Measurements from ENCODE around the gene FAM107B.

- TF ChIP-seq TCF7L2 (IDR thresholded peaks at IDR 0.05; ENCODE audit: low read depth, low read length) (no peak), CTCF (CRISPR knock-in tag; IDR thresholded peaks at IDR 0.05) (no peak), ZBED4 (CRISPR knock-in tag; IDR thresholded peaks at IDR 0.05; ENCODE audit: borderline replicate concordance) (no peak), BCLAF1 (IDR thresholded peaks at IDR 0.05) (no peak), ESRRA (CRISPR knock-in tag; IDR thresholded peaks at IDR 0.05; ENCODE audit: low read depth) (no peak), RARG (CRISPR knock-in tag; IDR thresholded peaks at IDR 0.05; ENCODE audit: low read depth) (no peak), CEBPB (IDR thresholded peaks at IDR 0.05; ENCODE audit: borderline replicate concordance, low read depth, low read length) (no peak)
- TF ChIP-seq, protein P1, sequence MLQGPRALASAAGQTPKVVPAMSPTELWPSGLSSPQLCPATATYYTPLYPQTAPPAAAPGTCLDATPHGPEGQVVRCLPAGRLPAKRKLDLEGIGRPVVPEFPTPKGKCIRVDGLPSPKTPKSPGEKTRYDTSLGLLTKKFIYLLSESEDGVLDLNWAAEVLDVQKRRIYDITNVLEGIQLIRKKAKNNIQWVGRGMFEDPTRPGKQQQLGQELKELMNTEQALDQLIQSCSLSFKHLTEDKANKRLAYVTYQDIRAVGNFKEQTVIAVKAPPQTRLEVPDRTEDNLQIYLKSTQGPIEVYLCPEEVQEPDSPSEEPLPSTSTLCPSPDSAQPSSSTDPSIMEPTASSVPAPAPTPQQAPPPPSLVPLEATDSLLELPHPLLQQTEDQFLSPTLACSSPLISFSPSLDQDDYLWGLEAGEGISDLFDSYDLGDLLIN (CRISPR knock-in tag; IDR thresholded peaks at IDR 0.05; ENCODE audit: borderline replicate concordance) = no peak
These were observed 166.2 kb downstream of the FAM107B start for GRCh38 chr10:14608381-14609001.
